Stimulated activated CD8-positive, alpha-beta memory T cell treated with anti-CD3 and anti-CD28 coated beads, Interleukin-4, amount 100 ng/mL, for 4 hours (primary cell): ENCODE measurements around the gene ALDH1A3.

Experiments
- DNase-seq, 2 donors: peaks; one replicate each; pipeline ENCODE4 v3.0.0-alpha.2; 2020; ENCODE audit warnings: low read depth in 2 of 2, low spot score in 1 of 2

Gene ALDH1A3

DNA sequence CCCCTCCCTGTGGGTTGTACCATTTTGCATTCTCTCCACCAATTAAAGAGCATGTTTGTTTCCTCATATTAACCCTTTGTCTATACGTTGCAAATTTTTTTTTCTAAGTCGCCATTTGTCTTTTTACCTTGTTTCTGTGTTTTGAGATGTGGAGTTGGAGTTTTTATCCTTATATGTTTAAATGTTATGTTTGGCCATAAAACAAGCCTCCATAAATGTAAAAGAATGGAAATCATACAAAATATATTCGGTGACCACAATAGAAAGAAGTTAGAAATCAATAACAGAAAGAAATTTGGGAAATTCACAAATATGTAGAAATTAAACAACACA is 68.8 kb downstream of the ALDH1A3 start:
- no peak for DNase-seq

DNA sequence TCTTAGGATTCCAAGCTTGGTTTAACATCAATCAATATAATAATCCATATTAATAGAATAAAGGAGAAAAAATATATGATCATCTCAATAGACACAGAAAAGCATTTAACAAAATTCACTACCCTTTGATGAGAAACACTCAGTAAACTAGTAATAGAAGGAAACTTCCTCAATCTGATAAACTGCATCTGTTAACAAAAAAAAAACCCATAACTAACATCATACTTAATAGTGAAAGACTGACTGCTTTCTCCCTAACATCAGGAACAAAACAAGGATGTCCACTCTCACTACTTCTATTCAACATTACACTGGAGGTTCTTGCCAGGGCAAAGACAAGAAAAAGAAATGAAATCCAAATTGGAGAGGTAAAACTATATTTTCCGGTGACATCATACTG is 70.1 kb downstream of the ALDH1A3 start:
- DNase-seq, result no peak

DNA sequence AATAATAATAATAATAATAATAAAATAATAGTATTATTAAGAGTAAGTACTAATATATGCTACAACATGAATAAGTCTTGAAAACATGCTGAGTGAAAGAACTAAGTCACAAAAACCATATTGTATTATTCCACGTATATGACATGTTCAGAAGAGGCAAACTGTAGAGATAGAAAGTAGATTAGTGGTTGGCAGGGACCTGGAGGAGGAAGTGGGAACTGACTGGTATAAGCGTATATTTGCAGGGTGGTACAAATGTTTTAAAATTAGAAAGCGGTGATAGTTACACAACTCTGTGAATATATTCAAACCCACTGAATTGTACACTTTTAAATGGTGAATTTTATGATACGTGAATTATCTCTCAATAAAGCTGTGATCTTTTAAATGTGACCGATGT is 72.3 kb downstream of the ALDH1A3 start:
- DNase-seq, result no peak

DNA sequence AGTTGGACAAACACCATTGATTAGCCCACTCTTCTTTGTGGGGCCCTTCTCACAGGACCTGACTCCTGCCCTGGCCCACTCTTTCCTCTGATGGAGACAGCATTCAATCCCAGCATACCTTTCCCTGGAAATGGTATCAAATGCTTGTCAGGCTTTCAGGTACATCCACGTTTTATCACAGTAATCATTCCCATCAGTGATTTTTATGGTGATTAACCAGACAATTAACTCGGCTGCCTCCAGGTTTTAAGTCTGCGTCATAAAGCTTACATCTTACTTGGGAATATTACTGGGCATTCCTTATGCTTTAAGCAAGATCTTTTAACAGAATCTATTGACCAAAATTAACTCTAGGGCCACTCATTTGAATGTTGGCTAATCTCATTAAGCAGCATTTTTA is 72.9 kb downstream of the ALDH1A3 start:
- no peak for DNase-seq

DNA sequence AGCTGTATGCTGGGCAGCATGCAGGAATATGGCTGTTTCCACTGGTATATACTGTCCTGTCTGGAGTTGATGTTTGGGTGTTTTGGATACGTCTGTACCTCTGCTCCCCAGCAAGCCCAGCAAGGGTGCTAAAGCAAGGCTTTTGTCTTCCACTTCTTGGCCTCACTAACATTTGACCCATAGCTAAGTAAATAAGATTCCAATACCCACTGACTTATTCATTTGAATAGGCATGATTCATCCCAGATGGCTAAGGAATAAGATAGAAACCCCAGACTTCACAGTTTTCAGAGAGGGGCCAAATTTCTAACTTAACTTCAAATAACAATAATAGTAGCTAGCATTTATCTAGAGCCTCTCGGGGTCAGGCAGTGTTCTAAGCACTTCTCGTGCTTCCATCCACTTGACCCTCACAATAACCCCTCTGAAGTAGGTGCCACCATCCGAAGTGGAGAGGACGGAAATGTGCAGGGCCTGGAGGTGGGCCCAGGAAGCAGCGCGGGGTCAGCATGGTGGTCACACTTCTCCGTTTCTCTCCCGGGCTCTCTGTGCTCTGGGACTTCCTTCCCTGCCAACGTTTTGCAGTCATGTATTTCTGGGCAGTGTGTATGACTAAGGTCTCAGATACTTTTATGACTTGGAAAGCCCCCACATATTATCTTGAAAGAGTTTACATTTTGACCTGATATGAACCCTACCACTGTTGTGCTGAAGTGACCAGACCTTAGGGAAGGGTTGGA is 78.9 kb downstream of the ALDH1A3 start:
- no peak for DNase-seq

DNA sequence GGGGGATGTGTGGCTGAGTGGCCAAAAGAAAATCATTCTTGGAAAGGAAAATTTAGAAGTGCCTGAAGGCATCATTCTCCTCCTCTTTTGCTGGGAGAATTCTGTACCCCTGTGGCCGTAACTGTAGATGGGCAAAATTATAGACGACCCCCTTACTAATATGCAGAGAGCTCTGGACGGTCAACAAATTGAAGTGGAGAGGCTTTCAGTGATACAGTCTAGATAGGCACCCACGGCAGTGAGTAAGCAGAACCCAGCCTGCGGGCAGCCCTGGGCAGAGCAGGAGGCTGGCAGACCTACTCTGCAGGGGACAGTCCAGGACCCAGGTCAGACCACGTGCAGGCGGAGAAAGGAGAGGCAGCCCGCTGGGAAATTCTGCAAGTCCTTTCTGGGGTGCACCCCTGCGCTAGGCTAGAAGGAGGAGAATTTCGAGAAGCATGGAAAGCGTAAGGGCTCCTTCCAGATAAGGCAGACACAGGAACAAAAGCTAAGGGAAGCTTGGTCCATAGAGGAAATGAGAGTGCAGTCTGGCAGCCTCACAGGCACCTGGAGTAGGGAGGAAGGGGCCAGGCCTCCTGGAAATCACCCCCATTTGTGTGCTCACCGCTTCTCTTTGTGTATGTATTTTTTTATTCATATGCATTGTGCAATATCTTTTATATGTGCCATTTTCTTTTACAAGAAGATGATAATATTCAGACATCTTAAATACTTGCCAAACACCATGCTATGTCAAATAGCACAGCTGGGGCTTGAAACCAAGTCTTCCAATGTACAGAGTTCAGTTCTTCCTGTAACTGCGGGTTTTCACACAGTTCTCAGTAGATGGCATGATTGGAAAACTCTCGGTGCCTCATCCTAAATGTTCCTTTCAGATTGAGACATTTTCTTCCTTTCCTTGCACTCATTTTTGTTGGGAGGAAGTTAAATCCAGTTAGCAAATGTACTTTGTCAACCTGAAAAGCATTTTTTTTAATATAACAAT is 79.7 kb downstream of the ALDH1A3 start:
- no peak for DNase-seq
